ENCODE measurements around the gene IQGAP3.

The IQGAP3 gene

GRCh38 chr1:156491151-156491949 is 81.0 kb downstream of the IQGAP3 start:
- TF ChIP-seq ZNF274 (IDR thresholded peaks at IDR 0.05; ENCODE audit: low read depth, low read length): no peak
- peak overlapping the region; percentile 47; the same call in 1 of the 2 replicates for H3K4me3 ChIP-seq (ENCODE audit: low read length)

GRCh38 chr1:156490401-156491032 is 81.8 kb downstream of the IQGAP3 start:
- peak overlapping the region; percentile 47; the same call in 1 of the 2 replicates for H3K4me3 ChIP-seq (ENCODE audit: low read length)
- no peak for TF ChIP-seq ZNF274 (IDR thresholded peaks at IDR 0.05; ENCODE audit: low read depth, low read length)

GRCh38 chr1:156489935-156490293 is 82.5 kb downstream of the IQGAP3 start:
- no peak for TF ChIP-seq ZNF274 (IDR thresholded peaks at IDR 0.05; ENCODE audit: low read depth, low read length)

GRCh38 chr1:156489166-156489934 is 83.0 kb downstream of the IQGAP3 start:
- peak overlapping the region; percentile 47; the same call in 1 of the 2 replicates for H3K4me3 ChIP-seq (ENCODE audit: low read length)

More at GRCh38 chr1:156489935-156490293, 82.5 kb downstream of the IQGAP3 start:
- peak overlapping the region; percentile 47; the same call in 1 of the 2 replicates for H3K4me3 ChIP-seq (ENCODE audit: low read length)

GRCh38 chr1:156488566-156489165 is 83.7 kb downstream of the IQGAP3 start:
- no peak for TF ChIP-seq ZNF274 (IDR thresholded peaks at IDR 0.05; ENCODE audit: low read depth, low read length)
- peak overlapping the region; percentile 48; the same call in 1 of the 2 replicates for H3K4me3 ChIP-seq (ENCODE audit: low read length)

More at GRCh38 chr1:156489166-156489934, 83.0 kb downstream of the IQGAP3 start:
- no peak for TF ChIP-seq ZNF274 (IDR thresholded peaks at IDR 0.05; ENCODE audit: low read depth, low read length)

GRCh38 chr1:156487862-156488261 is 84.5 kb downstream of the IQGAP3 start:
- no peak for TF ChIP-seq ZNF274 (IDR thresholded peaks at IDR 0.05; ENCODE audit: low read depth, low read length)
- peak overlapping the region; percentile 48; the same call in 1 of the 2 replicates for H3K4me3 ChIP-seq (ENCODE audit: low read length)

- H3K4me3 ChIP-seq (ENCODE audit: low read length): no peak overlapping the region
- TF ChIP-seq ZNF274 (IDR thresholded peaks at IDR 0.05; ENCODE audit: low read depth, low read length): no peak
These were observed 85.7 kb downstream of the IQGAP3 start for GRCh38 chr1:156486421-156487344.

- no peak overlapping the region for H3K4me3 ChIP-seq (ENCODE audit: low read length)
- no peak for TF ChIP-seq ZNF274 (IDR thresholded peaks at IDR 0.05; ENCODE audit: low read depth, low read length)
These were observed 86.4 kb downstream of the IQGAP3 start for GRCh38 chr1:156485984-156486383.

GRCh38 chr1:156484480-156485058 is 87.8 kb downstream of the IQGAP3 start:
- TF ChIP-seq ZNF274 (IDR thresholded peaks at IDR 0.05; ENCODE audit: low read depth, low read length): no peak
- no peak overlapping the region for H3K4me3 ChIP-seq (ENCODE audit: low read length)

- H3K4me3 ChIP-seq (ENCODE audit: low read length): no peak overlapping the region
- TF ChIP-seq ZNF274 (IDR thresholded peaks at IDR 0.05; ENCODE audit: low read depth, low read length): no peak
These were observed 89.0 kb downstream of the IQGAP3 start for GRCh38 chr1:156483397-156483796.

- no peak overlapping the region for H3K4me3 ChIP-seq (ENCODE audit: low read length)
- TF ChIP-seq ZNF274 (IDR thresholded peaks at IDR 0.05; ENCODE audit: low read depth, low read length): no peak
These were observed 90.1 kb downstream of the IQGAP3 start for GRCh38 chr1:156482276-156482675.

- TF ChIP-seq ZNF274 (IDR thresholded peaks at IDR 0.05; ENCODE audit: low read depth, low read length): no peak
- H3K4me3 ChIP-seq (ENCODE audit: low read length): no peak overlapping the region
These were observed 90.8 kb downstream of the IQGAP3 start for GRCh38 chr1:156481527-156481926.

Data from GM08714 (cell line).